ENCODE results near the gene AP1B1. TPM values are rescaled to one million over a fixed set of nuclear protein-coding genes. Genes with fewer than 3 reads are reported as not detected.
"Not testable (repeated sequence)": the region's sequence is repeated elsewhere in the genome, so short reads cannot be mapped to it uniquely, and the experiment has no call there.

AP1B1 gene
- total RNA-seq, 4 donors from 2014 or later = 58.0 to 77.3 (median 75.3) TPM

DNA sequence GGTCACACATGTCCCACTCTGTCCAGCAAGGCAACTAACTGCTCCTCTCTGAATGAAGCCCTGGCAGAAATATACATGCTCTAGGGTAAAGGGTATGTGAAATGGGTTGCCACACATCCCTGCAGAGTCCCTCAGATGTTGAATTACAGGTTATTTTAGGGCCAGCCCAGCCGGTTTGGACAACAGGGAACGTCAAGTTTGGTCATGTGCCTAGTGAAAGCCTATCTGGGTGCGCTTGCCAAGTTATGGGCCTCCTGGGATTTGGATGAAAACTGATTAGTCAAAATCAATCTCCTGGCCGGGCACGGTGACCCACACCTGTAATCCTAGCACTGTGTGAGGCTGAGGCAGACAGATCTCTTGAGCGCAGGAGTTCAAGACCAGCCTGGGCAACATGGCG lies 10.4 kb downstream of the AP1B1 start:
- TF ChIP-seq, protein P1, sequence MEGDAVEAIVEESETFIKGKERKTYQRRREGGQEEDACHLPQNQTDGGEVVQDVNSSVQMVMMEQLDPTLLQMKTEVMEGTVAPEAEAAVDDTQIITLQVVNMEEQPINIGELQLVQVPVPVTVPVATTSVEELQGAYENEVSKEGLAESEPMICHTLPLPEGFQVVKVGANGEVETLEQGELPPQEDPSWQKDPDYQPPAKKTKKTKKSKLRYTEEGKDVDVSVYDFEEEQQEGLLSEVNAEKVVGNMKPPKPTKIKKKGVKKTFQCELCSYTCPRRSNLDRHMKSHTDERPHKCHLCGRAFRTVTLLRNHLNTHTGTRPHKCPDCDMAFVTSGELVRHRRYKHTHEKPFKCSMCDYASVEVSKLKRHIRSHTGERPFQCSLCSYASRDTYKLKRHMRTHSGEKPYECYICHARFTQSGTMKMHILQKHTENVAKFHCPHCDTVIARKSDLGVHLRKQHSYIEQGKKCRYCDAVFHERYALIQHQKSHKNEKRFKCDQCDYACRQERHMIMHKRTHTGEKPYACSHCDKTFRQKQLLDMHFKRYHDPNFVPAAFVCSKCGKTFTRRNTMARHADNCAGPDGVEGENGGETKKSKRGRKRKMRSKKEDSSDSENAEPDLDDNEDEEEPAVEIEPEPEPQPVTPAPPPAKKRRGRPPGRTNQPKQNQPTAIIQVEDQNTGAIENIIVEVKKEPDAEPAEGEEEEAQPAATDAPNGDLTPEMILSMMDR (IDR thresholded peaks at IDR 0.05) = no peak
- ATAC-seq (ENCODE audit: low FRiP score) = no peak
- no peak for DNase-seq (ENCODE audit: low spot score)

- not testable (repeated sequence) for ATAC-seq (ENCODE audit: low FRiP score); DNase-seq (ENCODE audit: low spot score)
These were observed 11.7 kb downstream of the AP1B1 start for GRCh38 chr22:29376705-29377104.

GRCh38 chr22:29375398-29376076 lies 12.8 kb downstream of the AP1B1 start:
- TF ChIP-seq, protein P1 (IDR thresholded peaks at IDR 0.05) = no peak
- no peak for DNase-seq (ENCODE audit: low spot score)
- ATAC-seq (ENCODE audit: low FRiP score) = no peak

DNA sequence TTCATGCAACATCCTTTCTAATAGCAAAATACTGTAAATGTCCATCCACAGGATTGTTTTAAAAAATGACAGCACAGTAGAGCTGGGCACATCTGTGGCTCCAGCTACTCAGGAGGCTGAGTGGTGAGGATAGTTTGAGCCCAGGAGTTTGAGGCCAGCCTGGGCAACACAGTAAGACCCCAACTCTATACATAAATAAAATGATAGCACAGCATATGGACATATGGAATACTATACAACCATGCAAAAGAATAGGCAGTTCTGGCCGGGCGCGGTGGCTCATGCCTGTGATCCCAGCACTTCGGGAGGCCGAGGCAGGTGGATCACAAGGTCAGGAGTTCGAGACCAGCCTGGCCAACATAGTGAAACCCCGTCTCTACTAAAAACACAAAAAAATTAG lies 13.6 kb downstream of the AP1B1 start:
- not testable (repeated sequence) for ATAC-seq (ENCODE audit: low FRiP score); DNase-seq (ENCODE audit: low spot score)

DNA sequence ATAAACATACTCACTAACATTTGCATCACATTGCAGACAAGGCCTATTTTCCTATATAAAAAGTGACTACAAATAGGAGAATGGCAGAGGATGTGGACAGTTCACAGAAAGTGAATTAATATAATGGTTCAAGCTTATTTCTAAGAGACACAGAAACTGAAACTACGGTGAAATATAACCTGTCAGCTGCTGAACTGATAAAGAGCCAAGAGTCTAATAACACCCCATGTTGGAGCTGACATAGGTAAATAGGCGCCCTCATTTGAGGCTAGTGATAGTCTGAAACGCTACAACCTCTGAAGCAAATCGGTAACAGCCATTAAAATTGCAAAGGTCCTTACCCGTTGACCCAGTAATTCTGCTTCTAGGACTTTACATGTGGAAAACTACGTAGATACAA lies 14.0 kb downstream of the AP1B1 start:
- DNase-seq (ENCODE audit: low spot score) (no peak), ATAC-seq (ENCODE audit: low FRiP score) (no peak)
- TF ChIP-seq, protein P1 (IDR thresholded peaks at IDR 0.05) = no peak

- ATAC-seq (ENCODE audit: low FRiP score) (no peak), DNase-seq (ENCODE audit: low spot score) (no peak)
- TF ChIP-seq, protein P1 (IDR thresholded peaks at IDR 0.05) = no peak
These were observed 17.8 kb downstream of the AP1B1 start for GRCh38 chr22:29370537-29370936.

- DNase-seq (ENCODE audit: low spot score) (peak; percentile 27), ATAC-seq (ENCODE audit: low FRiP score) (peak; percentile 89)
- TF ChIP-seq, protein P1 (IDR thresholded peaks at IDR 0.05) = no peak
These were observed 18.9 kb downstream of the AP1B1 start for GRCh38 chr22:29369460-29369859.

- ATAC-seq (ENCODE audit: low FRiP score) (peak; percentile 88), DNase-seq (ENCODE audit: low spot score) (no peak)
- TF ChIP-seq, protein P1 (IDR thresholded peaks at IDR 0.05) = no peak
These were observed 28.9 kb downstream of the AP1B1 start for GRCh38 chr22:29359469-29359868.

- not testable (repeated sequence) for DNase-seq (ENCODE audit: low spot score); ATAC-seq (ENCODE audit: low FRiP score)
These were observed 31.0 kb downstream of the AP1B1 start for GRCh38 chr22:29357193-29357890.
